GM18502 (cell line): Measurements from ENCODE around the gene KRT14.
"Not testable (repeated sequence)": the region's sequence is repeated elsewhere in the genome, so short reads cannot be mapped to it uniquely, and the experiment has no call there.

ENCODE experiments used
- ATAC-seq: cut with Tn5 transposase; IDR thresholded peaks from one replicate; pipeline ENCODE4 v1.9.1; 2021; ENCODE audit warnings: mild to moderate bottlenecking; ENCODE audit not compliant: unreplicated experiment, poor library complexity

Gene KRT14

DNA sequence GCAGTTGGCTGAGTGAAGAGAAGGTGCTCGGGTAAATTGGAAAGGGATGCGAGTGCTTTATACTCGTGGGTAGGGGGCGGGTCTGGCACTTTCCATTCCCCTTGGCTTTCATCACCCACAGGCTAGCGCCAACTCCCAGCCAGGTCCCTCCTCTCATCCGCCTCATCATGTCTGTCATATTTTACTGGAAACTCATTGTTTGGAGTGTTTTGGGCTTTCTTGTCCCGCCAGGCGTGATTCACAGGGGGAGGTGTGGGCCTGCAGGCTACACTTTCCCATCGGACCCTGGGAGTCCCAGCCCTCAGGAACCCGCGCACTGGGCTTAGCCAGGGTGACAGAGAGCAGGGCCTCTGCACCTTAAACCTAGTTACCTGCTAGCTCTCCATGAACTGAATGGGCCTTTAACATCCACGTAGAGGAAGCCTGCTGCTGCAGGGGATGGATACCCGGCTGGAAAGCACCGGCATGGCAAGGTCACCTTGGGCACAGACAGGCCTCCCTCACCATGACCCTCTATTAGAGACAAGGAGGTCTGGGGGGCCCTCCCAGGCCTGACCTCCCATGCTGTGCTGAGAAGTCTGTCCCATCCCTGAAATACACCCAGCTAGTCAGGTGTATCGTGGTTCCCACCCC is at the start of gene KRT14:
Gene KRT14, minus strand, starts transcription at position 33 of the 633 bp plus-strand sequence. CDS start 61 bp downstream, outside the sequence.
- no peak for ATAC-seq

GRCh38 chr17:41635121-41636097 is 48.7 kb upstream of the KRT14 start:
- no peak for ATAC-seq

DNA sequence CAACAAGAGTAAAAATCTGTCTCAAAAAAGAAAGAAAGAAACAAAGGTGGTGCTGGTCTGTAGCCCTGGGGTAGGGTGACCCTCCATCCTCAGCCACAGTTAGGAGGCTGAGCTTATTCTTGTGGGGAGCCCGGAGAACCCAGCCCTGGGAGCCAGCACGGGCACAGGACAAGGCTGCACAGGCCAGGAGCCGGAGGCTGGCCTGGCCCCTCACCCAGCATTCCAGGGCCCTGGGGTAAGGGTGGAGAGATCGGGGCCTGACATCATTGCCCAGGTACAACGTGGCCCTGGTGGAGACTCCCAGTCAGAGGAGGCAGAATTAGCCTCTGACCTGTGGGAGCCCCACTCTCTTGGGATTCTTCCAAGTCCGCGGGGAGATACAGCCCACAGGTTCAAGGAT is 47.9 kb upstream of the KRT14 start:
- ATAC-seq: no peak

DNA sequence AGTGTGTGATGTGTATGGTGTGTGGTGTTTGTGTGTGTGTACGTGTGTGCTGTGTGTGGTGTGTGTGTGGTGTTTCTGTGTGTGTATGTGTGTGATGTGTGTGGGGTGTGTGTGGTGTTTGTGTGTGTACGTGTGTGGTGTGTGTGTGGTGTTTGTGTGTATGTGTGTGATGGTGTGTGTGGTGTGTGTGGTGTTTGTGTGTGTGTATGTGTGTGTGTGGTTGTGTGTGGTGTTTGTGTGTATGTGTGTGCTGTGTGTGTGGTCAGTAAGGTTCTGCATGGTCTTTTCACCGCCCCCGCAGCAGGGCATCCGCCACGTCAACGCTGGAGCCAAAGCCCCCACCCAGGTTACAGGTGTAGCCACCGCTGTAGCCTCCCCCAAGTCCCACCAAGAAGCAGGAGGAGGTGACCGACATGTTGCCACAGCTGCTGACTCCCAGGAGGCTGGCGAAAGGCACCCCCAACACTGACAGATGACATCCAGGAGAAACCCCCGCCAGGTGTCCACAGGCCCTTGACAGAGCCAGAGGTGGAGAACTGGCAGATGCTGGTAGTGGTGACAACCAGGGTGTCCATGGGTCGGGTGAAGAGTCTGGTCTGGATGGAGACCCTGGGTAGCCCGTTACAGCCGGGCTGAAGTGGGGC is 47.0 kb upstream of the KRT14 start:
- ATAC-seq: no peak

GRCh38 chr17:41632482-41633105 is 45.9 kb upstream of the KRT14 start:
- no peak for ATAC-seq

DNA sequence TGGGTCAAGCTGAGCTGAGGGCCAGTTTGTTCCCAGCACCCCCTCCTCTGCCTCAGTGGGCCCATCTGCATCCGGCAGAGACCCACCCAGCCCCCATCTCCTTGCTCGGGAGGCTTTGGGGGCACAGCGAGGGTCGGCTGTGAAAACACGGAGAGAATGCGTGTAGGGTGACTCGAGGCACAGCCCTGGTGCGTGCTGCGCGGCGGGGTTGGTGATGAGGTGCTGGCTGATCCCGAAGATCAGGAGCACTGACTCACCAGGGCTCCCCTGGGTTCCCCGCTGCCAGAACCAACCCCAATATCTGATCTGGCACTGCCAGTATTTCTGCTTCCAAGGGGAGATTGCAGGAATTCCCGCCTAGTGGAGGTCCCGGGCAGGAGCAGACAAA is 45.2 kb upstream of the KRT14 start:
- no peak for ATAC-seq

DNA sequence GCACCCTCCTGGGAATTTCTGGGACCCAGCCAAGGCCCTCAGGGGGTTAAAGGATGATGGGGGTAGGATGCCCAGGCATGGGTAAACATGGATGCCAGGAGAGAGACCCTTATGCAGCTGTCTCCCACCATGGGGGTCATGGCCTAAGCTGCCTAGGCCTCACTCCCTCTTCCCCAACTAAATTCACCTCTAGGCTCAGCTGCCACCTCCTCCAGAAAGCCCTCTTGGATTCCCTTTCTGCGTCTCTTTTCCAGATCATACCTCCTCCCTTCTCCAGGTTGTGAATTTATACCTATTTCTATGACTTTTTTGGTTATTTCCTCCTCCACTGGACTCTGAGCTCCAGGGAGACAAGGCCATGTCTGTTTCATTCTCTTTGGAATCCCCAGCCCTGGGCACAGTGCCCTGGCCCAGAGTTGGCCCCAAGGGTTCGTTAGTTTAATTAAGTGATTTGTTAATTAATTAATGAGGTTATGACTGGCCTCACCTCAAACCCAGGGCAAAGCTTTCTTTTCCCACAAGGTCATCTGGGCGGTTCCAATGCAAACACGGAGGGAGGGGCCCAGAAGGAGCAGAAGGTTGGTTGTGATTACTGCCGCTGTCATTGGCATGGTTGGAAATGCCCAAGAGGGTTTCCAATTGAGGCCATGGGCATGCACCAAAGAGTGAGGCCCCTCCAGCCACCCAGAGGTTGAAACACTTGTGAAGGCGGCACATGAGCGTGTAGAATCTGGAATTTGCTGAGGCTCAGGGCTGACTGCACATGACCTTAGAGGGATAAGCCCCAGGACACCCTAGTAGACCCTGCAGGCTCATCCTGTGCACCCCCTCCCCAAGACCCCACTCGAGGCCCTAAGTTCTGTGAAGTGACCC is 44.6 kb upstream of the KRT14 start:
- no peak for ATAC-seq

- ATAC-seq: no peak
Measured at GRCh38 chr17:41629826-41630670, 43.4 kb upstream of the KRT14 start.

- no peak for ATAC-seq
Measured at GRCh38 chr17:41629316-41629715, 42.6 kb upstream of the KRT14 start.

DNA sequence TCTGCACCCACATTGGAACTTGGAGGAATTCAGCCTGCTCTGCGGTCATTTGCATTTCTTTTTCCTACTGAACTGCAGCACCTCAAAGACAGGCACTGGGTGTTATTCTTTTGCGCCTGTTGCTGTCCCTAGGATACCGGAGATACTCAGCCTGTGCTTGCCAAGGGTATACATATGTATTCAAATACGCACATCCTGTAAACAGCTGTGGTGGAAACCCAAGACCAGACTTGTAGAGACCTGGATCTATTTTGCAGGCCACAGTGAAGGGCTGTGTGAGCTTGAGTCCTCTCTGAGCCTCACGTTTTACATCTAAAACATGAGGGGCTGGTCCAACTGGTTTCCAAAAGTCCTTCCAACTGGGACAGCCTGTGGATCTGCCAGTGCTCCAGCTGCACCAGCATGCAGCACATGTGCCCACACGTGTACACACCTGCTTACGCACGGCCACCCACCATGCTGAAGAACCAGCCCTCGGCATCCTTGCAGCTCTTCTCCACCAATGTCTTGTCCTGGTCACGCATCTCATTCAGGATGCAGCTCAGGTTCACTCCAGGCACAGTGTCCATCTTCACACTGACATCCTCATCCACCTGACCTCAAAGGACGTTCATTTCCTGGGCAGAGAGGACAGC is 42.0 kb upstream of the KRT14 start:
- ATAC-seq: not testable (repeated sequence)

DNA sequence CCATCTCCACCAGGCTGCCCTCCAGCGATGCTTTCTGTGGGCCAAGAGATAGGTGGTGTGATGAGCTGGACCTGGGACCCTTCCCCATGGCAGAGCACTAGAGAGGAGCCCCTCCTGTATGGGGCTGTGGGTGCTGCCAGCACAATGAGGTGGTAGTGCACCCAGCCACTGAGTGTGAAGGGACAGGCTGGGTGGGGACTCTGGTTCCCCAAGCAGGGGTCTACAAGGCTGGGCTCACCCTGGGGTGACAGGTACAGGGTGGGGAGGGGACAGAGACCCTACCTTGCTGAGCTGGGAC is 41.3 kb upstream of the KRT14 start:
- ATAC-seq: not testable (repeated sequence)

DNA sequence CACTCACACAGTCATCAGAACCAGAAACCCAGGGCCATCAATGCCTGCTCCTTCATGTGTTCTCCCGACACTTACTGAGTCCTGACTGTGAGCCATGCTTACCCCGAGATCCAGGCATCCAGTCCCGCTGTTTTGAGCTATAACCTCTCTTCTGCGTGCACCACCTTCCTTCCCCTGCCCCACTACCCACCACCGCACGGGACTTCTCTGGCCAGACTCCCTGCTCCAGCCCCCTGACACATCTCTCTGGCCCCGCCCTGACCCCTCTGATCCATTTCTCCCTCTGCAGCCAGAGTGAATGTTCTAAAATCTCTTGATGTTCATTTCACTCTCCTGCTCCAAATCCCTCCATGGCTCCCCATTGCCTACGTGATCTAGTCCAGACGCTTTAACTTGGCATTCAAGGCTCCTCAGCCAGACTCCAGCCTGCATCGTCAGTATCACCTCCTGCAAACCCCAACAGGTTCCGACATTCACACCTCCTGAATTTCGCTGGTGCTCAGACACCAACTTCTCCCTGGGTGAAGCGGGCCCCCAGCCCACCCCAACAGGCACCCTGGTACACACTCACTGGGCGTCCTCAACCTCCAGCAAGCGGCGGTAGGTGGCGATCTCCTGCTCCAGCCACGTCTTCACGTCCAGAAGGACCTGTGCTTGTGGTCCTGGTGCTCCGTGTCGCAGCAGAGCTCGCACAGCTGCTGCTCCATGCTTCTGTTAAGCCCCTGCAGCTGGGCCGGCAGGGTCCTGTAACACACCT is 40.8 kb upstream of the KRT14 start:
- no peak for ATAC-seq

DNA sequence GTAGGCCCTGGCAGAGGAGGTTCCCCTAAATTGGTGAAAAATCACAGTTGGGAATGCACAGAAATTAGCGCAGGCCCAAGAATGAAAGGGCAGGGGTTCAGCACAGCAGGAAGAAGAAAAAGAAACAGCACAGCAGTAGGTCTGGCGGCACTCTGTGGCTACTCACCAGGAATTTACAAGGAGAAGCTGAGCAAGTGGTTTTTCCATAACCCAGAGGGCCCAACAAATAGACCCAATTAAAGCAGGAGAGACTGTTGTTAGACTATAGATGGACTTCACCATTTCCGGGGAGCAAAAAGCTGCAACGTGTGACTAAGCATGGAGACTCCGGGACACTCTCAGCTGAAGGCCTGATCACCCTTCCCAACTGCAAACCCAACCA is 40.2 kb upstream of the KRT14 start:
- not testable (repeated sequence) for ATAC-seq

- not testable (repeated sequence) for ATAC-seq
Measured at GRCh38 chr17:41626028-41626913, 39.6 kb upstream of the KRT14 start.

DNA sequence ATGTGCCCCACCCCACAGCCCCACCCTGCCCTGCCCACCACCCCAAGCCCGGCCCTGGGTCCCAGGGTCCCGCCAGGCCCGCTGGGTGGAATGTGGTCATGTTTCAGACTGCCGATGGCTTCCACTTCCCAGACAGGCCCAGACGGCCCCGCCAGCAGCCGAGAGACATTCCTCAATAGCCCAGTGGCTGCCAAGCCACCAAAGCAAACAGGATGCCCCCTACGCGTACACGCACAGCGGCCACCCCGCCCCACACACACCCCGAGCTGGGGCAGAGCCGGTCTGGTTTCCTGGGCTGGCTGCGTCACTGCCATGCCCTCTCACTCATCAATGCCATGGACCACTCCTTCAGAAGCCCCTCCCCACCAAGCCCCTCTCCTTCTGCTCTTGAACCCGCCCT is 38.9 kb upstream of the KRT14 start:
- no peak for ATAC-seq

DNA sequence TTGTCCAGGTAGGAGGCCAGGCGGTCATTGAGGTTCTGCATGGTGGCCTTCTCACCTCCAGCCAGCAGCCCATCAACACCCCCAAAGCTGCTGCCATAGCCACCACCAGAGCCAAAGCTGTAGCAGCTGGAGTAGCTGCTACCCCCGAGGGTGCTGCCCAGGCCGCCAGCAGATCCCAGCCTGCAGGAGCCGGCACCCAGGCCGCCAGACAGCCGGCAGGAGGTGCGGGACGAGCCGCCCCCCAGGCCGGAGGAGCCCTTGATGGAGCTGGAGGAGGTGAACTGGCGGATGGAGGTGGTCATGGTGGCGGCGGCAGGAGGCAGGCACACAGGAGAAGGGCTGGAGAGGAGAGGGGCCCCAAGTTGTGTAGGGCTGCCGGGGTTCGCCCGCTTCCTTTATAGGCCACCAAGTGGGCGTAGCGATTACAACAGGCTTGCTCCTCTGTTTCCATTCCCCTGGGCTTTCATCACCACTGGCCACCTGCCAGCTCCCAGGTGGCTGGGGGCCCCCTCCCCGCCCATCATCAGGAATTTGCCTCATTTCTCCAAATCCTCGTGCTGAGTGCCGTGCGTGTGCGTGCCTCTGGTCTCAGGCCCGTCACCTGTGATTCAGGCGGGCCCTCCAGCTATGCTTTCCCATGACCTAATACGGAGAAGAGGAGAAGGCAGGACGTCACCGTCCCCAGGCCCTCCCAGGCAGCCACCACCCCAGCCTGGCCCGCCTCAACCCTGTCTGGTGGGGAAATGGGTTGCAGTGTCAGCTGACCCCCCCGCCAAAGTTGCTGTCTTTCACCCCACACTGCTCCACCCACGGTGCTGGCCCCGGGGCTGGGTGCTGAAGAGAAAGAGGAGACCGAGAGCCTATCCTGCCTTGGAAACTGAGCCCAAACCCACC is 37.8 kb upstream of the KRT14 start, which contains the start of gene KRT17:
Gene KRT17, minus strand, starts transcription at position 368 of the 894 bp plus-strand sequence. Its CDS starts 66 bp downstream, at position 302.
- no peak for ATAC-seq
